ENCODE data around the gene PYDC1. TPM values are rescaled to one million over a fixed set of nuclear protein-coding genes. Genes with fewer than 3 reads are reported as not detected.

PYDC1 gene
- total RNA-seq (2022; extraction: Qiagen RNA extraction; ENCODE audit: low read depth), result not detected in 5 replicates

GRCh38 chr16:31216422-31217135 is at the start of gene PYDC1:
Gene PYDC1 (minus strand): TSS chr16:31217135. CDS start chr16:31217028, 107 bp downstream.

GRCh38 chr16:31213877-31214707 is 2.8 kb downstream of the PYDC1 start, which contains the start of gene TRIM72:
Gene TRIM72 (plus strand): TSS chr16:31214119. CDS start chr16:31214739, 620 bp downstream.

GRCh38 chr16:31202414-31203375 is 14.2 kb downstream of the PYDC1 start, which contains the start of gene PYCARD:
Gene PYCARD (minus strand): TSS chr16:31202760. CDS start chr16:31202690, 70 bp downstream.

GRCh38 chr16:31179747-31180459 is 37.0 kb downstream of the PYDC1 start, which contains the start of gene FUS:
Gene FUS (plus strand): TSS chr16:31180139. CDS start chr16:31180215, 76 bp downstream.

Other genes starting within 250 kb of the PYDC1 start
- gene HSD3B7, start 231.9 kb downstream of the PYDC1 start, total RNA-seq (2022; extraction: Qiagen RNA extraction; ENCODE audit: low read depth), result 11.4 to 17.0 TPM (median 13.8 TPM) in 5 replicates
- gene STX1B, start 206.5 kb downstream of the PYDC1 start, total RNA-seq (2022; extraction: Qiagen RNA extraction; ENCODE audit: low read depth), result 1.5 to 2.1 TPM (median 1.5 TPM) in 5 replicates
- 62.9 to 80.5 TPM (median 68.1 TPM) in 5 replicates for gene STX4, start 183.6 kb downstream of the PYDC1 start, total RNA-seq (2022; extraction: Qiagen RNA extraction; ENCODE audit: low read depth)
- gene ZNF668, start 142.9 kb downstream of the PYDC1 start, total RNA-seq (2022; extraction: Qiagen RNA extraction; ENCODE audit: low read depth), result 11.0 to 20.6 TPM (median 18.0 TPM) in 5 replicates
- gene ZNF646, start 142.7 kb downstream of the PYDC1 start, total RNA-seq (2022; extraction: Qiagen RNA extraction; ENCODE audit: low read depth), result 8.7 to 11.9 TPM (median 9.7 TPM) in 5 replicates
- 0.61 to 1.4 TPM (median 1.1 TPM) in 5 replicates for gene PRSS53, start 128.2 kb downstream of the PYDC1 start, total RNA-seq (2022; extraction: Qiagen RNA extraction; ENCODE audit: low read depth)
- gene VKORC1, start 122.3 kb downstream of the PYDC1 start, total RNA-seq (2022; extraction: Qiagen RNA extraction; ENCODE audit: low read depth), result 101 to 142 TPM (median 140 TPM) in 5 replicates
- 34.4 to 51.3 TPM (median 45.9 TPM) in 5 replicates for gene BCKDK, start 108.7 kb downstream of the PYDC1 start, total RNA-seq (2022; extraction: Qiagen RNA extraction; ENCODE audit: low read depth)
- gene KAT8, start 99.5 kb downstream of the PYDC1 start, total RNA-seq (2022; extraction: Qiagen RNA extraction; ENCODE audit: low read depth), result 33.3 to 40.2 TPM (median 36.9 TPM) in 5 replicates
- 0.26 to 0.91 TPM (median 0.28 TPM) in 5 replicates for gene PRSS8, start 81.4 kb downstream of the PYDC1 start, total RNA-seq (2022; extraction: Qiagen RNA extraction; ENCODE audit: low read depth)
- 0.29 to 1.2 TPM (median 0.65 TPM) in 5 replicates for gene PRSS36, start 67.1 kb downstream of the PYDC1 start, total RNA-seq (2022; extraction: Qiagen RNA extraction; ENCODE audit: low read depth)
- 501 to 589 TPM (median 572 TPM) in 5 replicates for gene FUS, start 37.0 kb downstream of the PYDC1 start, total RNA-seq (2022; extraction: Qiagen RNA extraction; ENCODE audit: low read depth)
- gene PYCARD, start 14.4 kb downstream of the PYDC1 start, total RNA-seq (2022; extraction: Qiagen RNA extraction; ENCODE audit: low read depth), result 27.9 to 44.1 TPM (median 37.7 TPM) in 5 replicates
- gene TRIM72, start 3.0 kb downstream of the PYDC1 start, total RNA-seq (2022; extraction: Qiagen RNA extraction; ENCODE audit: low read depth), result 0.02 to 0.14 TPM (median 0.05 TPM) in 5 replicates
- 1.9 to 2.9 TPM (median 2.1 TPM) in 5 replicates for gene ITGAM, start 42.8 kb upstream of the PYDC1 start, total RNA-seq (2022; extraction: Qiagen RNA extraction; ENCODE audit: low read depth)
- gene ITGAX, start 138.0 kb upstream of the PYDC1 start, total RNA-seq (2022; extraction: Qiagen RNA extraction; ENCODE audit: low read depth), result 1.1 to 1.6 TPM (median 1.2 TPM) in 5 replicates
- gene ITGAD, start 176.2 kb upstream of the PYDC1 start, total RNA-seq (2022; extraction: Qiagen RNA extraction; ENCODE audit: low read depth), result not detected in 5 replicates
- not detected in 5 replicates for gene COX6A2, start 211.2 kb upstream of the PYDC1 start, total RNA-seq (2022; extraction: Qiagen RNA extraction; ENCODE audit: low read depth)
- 0.06 to 0.15 TPM (median 0.08 TPM) in 4 of 5 replicates, not detected in the other for gene ZNF843, start 225.7 kb upstream of the PYDC1 start, total RNA-seq (2022; extraction: Qiagen RNA extraction; ENCODE audit: low read depth)
- gene ARMC5, start 242.4 kb upstream of the PYDC1 start, total RNA-seq (2022; extraction: Qiagen RNA extraction; ENCODE audit: low read depth), result 6.0 to 12.7 TPM (median 11.2 TPM) in 5 replicates